PFSK-1 (cell line): ENCODE results near the gene GPR26.

Experiments used
- FOXP2 ChIP-seq: optimal IDR thresholded peaks from 2 replicates; pipeline ENCODE3; 2011; ENCODE audit warnings: borderline replicate concordance, control low read depth, inconsistent platforms; ENCODE audit not compliant: insufficient read depth; ENCODE audit errors: extremely low read length, extremely low read depth
- POLR2AphosphoS5 ChIP-seq: IDR thresholded peaks from 2 replicates; pipeline ENCODE4 v1.6.1; 2012; ENCODE audit warnings: low read depth, mild to moderate bottlenecking, control low read depth, low read length, moderate library complexity
- SIN3A ChIP-seq: IDR thresholded peaks from 2 replicates; pipeline ENCODE4 v1.6.1; 2012; ENCODE audit warnings: mild to moderate bottlenecking, low read length, moderate library complexity, borderline replicate concordance; ENCODE audit not compliant: insufficient read depth
- TAF1 ChIP-seq: IDR thresholded peaks from 2 replicates; pipeline ENCODE4 v1.6.1; 2012; ENCODE audit warnings: low read length, control low read depth, borderline replicate concordance; ENCODE audit not compliant: insufficient read depth
- TF ChIP-seq, protein P1 (sequence below), 2 experiments: IDR thresholded peaks; 2 replicates each; pipeline versions ENCODE4 v1.6.1 to v1.8.0; 2011 to 2012; ENCODE audit warnings: low read depth in 2 of 2, low read length in 2 of 2, control low read depth in 1 of 2, inconsistent platforms in 1 of 2, mild to moderate bottlenecking in 1 of 2, moderate library complexity in 1 of 2; ENCODE audit not compliant: insufficient read depth in 1 of 2

The GPR26 gene

DNA sequence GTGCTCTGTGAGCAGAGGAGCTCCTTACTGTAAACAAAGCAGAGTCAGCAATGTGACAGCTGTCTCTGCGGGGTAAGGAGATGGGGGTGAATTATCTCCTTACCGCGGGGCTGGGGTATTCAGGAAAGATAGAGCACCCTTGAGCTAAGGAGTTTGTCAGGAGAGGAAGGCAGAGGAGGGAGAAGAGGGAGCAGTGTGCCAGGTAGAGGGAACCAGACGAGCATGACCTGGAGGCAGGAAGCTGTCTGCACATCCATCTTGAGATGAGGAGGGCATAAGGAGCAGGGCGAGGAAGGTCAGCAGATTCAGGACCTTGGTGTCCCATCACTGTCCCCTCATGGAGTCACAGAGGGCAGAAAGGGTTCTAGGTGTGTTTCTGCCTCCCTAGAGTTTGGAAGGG lies 32.5 kb upstream of the GPR26 start:
- no peak for TF ChIP-seq POLR2AphosphoS5
- TF ChIP-seq SIN3A, result no peak
- no peak for TF ChIP-seq FOXP2
- no peak for TF ChIP-seq TAF1
- TF ChIP-seq, protein P1, sequence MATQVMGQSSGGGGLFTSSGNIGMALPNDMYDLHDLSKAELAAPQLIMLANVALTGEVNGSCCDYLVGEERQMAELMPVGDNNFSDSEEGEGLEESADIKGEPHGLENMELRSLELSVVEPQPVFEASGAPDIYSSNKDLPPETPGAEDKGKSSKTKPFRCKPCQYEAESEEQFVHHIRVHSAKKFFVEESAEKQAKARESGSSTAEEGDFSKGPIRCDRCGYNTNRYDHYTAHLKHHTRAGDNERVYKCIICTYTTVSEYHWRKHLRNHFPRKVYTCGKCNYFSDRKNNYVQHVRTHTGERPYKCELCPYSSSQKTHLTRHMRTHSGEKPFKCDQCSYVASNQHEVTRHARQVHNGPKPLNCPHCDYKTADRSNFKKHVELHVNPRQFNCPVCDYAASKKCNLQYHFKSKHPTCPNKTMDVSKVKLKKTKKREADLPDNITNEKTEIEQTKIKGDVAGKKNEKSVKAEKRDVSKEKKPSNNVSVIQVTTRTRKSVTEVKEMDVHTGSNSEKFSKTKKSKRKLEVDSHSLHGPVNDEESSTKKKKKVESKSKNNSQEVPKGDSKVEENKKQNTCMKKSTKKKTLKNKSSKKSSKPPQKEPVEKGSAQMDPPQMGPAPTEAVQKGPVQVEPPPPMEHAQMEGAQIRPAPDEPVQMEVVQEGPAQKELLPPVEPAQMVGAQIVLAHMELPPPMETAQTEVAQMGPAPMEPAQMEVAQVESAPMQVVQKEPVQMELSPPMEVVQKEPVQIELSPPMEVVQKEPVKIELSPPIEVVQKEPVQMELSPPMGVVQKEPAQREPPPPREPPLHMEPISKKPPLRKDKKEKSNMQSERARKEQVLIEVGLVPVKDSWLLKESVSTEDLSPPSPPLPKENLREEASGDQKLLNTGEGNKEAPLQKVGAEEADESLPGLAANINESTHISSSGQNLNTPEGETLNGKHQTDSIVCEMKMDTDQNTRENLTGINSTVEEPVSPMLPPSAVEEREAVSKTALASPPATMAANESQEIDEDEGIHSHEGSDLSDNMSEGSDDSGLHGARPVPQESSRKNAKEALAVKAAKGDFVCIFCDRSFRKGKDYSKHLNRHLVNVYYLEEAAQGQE (IDR thresholded peaks at IDR 0.05; ENCODE audit: insufficient read depth in 1 of 2, low read depth in 2 of 2, low read length in 2 of 2), result no peak

DNA sequence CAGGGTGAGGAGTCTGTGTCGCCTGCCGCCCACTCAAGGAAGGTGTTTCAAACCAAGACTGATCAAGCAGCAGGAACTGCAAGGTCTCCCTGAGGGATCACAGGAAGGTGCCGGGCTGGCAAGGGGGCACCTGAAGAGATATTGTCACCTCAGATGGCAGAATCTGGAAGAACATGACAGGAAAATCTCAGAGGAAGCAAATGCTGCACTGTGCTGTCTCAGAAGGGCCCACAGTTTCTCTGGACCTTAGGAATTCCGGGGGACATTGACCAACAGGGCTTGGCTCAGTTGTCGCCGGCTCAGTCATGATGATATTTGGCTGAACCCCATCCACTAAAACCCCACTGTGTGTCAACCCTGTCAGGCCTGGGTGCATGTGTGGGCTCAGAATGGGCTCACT lies 31.9 kb upstream of the GPR26 start:
- TF ChIP-seq POLR2AphosphoS5 (no peak), FOXP2 (no peak)

DNA sequence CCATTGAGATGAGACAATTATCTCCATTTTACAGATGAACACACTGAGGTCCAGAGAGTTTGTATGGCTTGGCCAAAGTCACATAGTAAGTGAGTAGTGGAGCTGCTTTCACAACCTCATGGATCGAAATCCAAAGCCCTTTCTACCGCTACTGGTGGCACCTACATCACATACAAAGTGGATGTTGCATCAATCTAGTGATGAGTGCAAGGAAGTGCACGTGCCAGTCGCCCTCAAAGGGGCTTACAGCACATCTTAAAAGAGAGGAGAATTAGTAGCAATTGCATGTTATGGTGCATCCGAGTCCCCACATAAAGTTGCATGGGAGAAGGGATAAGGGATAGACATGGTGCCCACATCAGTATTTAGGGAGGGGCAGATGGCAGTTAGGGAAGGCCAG lies 31.0 kb upstream of the GPR26 start:
- TF ChIP-seq FOXP2 (no peak), POLR2AphosphoS5 (no peak), SIN3A (no peak), TAF1 (no peak)
- TF ChIP-seq, protein P1 (IDR thresholded peaks at IDR 0.05; ENCODE audit: insufficient read depth in 1 of 2, low read depth in 2 of 2, low read length in 2 of 2), result no peak

DNA sequence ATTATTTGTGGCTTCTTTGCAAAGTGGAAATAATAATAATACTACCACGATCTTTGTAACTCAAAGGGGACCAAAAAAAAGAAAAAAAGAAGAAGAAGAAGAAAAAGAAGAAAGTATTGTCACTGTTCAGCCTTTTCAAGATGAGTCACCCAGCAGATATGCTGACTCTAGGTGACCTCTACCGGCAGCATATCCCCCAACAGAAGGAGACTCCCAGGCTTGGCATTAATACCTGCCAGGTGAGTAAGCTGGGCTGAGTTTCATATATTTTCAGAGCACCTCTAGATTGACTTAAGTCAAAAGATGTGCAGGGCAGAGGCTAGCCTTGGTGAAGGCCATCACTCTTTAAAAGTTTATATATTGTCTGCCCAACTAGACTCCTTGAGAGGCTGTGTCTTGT lies 30.4 kb upstream of the GPR26 start:
- TF ChIP-seq, protein P1 (IDR thresholded peaks at IDR 0.05; ENCODE audit: insufficient read depth in 1 of 2, low read depth in 2 of 2, low read length in 2 of 2), result no peak
- TF ChIP-seq TAF1 (no peak), FOXP2 (no peak), SIN3A (no peak)

DNA sequence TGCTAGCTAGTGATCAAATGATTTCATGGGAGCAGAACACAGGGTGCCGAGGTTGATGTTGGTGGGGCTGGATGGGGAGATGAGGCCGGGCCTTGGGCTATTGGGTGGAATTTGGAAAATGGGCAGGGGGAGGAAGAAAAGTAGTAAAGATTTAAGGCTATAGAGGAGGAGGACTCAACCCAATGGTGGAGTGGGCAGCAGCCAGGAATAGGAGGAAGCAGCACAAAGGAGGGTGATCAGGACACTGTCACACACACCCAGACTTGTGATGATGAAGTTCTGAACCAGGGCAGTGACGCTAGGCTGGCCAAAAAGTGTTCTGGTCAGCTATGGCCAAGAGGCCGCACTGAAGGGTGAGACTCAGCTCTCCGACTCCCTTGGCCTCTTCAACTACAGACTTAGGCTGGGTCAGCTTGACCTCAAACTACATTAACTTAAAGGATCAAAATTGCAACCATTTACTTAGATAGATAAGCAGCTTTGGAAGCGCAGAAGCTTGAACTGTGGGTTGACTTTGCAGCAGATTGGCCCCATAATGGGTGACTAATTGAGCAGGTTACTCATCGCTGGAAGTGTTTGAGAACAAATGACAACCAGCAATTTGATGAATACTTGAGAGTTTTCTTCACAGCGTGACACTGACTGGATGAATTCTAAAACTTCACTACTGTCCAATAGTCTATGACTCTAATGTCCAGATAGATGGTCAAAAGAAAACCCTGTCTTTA lies 29.4 kb upstream of the GPR26 start:
- TF ChIP-seq, protein P1 (IDR thresholded peaks at IDR 0.05; ENCODE audit: insufficient read depth in 1 of 2, low read depth in 2 of 2, low read length in 2 of 2), result no peak
